GM21529 (cell line): ENCODE results near the gene ARPC4.
"Not testable (repeated sequence)": the region's sequence is repeated elsewhere in the genome, so short reads cannot be mapped to it uniquely, and the experiment has no call there.

Source experiments
- ATAC-seq: cut with Tn5 transposase; IDR thresholded peaks from one replicate; pipeline ENCODE4 v1.9.1; 2021; ENCODE audit not compliant: unreplicated experiment

The ARPC4 gene

GRCh38 chr3:9851926-9852325 is 59.0 kb downstream of the ARPC4 start:
- not testable (repeated sequence) for ATAC-seq

- ATAC-seq: no peak
Observed at GRCh38 chr3:9852528-9852927, 59.6 kb downstream of the ARPC4 start.

GRCh38 chr3:9854291-9854940 is 61.5 kb downstream of the ARPC4 start:
- ATAC-seq: not testable (repeated sequence)

GRCh38 chr3:9855594-9855993 is 62.7 kb downstream of the ARPC4 start:
- ATAC-seq: no peak
